ENCODE data around the gene ANP32E.

GRCh38 chr1:150234566-150235293, 1.2 kb downstream of the ANP32E start:
- no peak for TF ChIP-seq NRF1 (IDR thresholded peaks at IDR 0.05; ENCODE audit: low read depth, low read length)
- TF ChIP-seq USF1 (IDR thresholded peaks at IDR 0.05; ENCODE audit: borderline replicate concordance, low read depth): no peak
- TF ChIP-seq CTCF (IDR thresholded peaks at IDR 0.05): no peak
- TF ChIP-seq FOSL2 (IDR thresholded peaks at IDR 0.05; ENCODE audit: borderline replicate concordance, low read depth): no peak
- TF ChIP-seq RAD21 (IDR thresholded peaks at IDR 0.05; ENCODE audit: low read length): no peak
- no peak for TF ChIP-seq GABPA (IDR thresholded peaks at IDR 0.05; ENCODE audit: low read depth)

Measured in SK-N-SH (cell line).